HL-60 (cell line): Measurements from ENCODE around the gene RBCK1.

Experiments used
- GABPA ChIP-seq: IDR thresholded peaks from 2 replicates; pipeline ENCODE4 v1.6.1; 2012; ENCODE audit warnings: low read depth
- POLR2AphosphoS5 ChIP-seq: IDR thresholded peaks from 2 replicates; pipeline ENCODE4 v1.6.1; 2012; ENCODE audit warnings: low read depth
- REST ChIP-seq: IDR thresholded peaks from 2 replicates; pipeline ENCODE4 v1.6.1; 2012; ENCODE audit warnings: low read depth; ENCODE audit not compliant: insufficient replicate concordance
- SPI1 ChIP-seq: IDR thresholded peaks from 2 replicates; pipeline ENCODE4 v1.6.1; 2012; ENCODE audit warnings: low read depth, mild to moderate bottlenecking, borderline replicate concordance
- TF ChIP-seq, protein P1 (sequence below): IDR thresholded peaks from one replicate; pipeline ENCODE4 v1.5.1; 2011; ENCODE audit warnings: low read length, control low read depth, inconsistent platforms; ENCODE audit not compliant: insufficient read depth

DNA sequence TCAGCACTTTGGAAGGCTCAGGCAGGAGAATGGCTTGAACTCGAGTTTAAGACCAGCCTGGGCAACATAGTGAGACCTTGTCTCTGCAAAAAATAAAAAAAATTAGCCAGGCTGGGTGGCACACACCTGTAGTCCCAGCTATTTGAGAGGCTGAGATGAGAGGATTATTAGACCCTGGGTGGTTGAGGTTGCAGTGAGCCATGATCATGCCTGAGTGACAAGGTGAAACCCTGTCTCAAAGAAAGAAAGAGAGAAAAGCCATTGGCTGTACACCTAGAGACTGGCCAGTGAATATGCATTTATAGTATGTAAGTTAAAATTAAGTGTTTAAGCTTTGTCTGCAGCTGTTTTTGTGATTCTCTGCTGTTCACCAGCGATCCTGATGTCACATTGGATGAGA, 6.1 kb downstream of the RBCK1 start:
- TF ChIP-seq, protein P1, sequence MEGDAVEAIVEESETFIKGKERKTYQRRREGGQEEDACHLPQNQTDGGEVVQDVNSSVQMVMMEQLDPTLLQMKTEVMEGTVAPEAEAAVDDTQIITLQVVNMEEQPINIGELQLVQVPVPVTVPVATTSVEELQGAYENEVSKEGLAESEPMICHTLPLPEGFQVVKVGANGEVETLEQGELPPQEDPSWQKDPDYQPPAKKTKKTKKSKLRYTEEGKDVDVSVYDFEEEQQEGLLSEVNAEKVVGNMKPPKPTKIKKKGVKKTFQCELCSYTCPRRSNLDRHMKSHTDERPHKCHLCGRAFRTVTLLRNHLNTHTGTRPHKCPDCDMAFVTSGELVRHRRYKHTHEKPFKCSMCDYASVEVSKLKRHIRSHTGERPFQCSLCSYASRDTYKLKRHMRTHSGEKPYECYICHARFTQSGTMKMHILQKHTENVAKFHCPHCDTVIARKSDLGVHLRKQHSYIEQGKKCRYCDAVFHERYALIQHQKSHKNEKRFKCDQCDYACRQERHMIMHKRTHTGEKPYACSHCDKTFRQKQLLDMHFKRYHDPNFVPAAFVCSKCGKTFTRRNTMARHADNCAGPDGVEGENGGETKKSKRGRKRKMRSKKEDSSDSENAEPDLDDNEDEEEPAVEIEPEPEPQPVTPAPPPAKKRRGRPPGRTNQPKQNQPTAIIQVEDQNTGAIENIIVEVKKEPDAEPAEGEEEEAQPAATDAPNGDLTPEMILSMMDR = no peak
- no peak for TF ChIP-seq POLR2AphosphoS5
- no peak for TF ChIP-seq REST
- TF ChIP-seq GABPA = no peak
- no peak for TF ChIP-seq SPI1
